ENCODE measurements around the gene CDKAL1.

DNA sequence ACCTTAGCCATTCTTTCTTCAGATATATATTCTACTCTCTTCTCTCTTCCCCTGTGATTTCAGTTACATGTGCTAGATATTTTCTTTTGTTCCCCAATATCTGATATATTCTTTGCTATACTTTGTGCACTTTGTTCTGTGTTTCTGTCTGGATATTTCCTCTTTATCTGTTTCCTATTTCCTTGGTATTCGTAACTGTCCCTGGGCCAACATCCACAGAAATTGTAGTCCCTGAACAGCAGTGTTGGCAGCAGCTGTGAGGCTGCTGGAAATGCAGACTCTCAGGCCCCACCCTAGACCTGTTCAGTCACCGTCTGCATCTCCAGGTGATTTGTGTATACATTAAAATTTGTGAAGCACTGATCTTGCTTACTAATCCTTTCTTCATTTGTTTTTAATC is 536.4 kb downstream of the CDKAL1 start:
- TF ChIP-seq CTCF (IDR thresholded peaks at IDR 0.05) (no peak), POLR2A (IDR thresholded peaks at IDR 0.05) (no peak), POLR2AphosphoS5 (IDR thresholded peaks at IDR 0.05) (no peak)
